Natural killer cell (primary cell): ENCODE data around the gene ATP13A5. TPM values are rescaled to one million over a fixed set of nuclear protein-coding genes. Genes with fewer than 3 reads are reported as not detected.

Experiments used
- ATAC-seq, 3 donors: fragments of 150-1000 bp in 2 of 3; fragments of 200-7000 bp in 1 of 3; cut with Tn5 transposase; 1 replicate in 1 of 3; 2 replicates in 2 of 3; pipeline ENCODE4 v1.10.0; 2021; ENCODE audit warnings: mild to moderate bottlenecking in 2 of 3, moderate library complexity in 2 of 3
- DNase-seq, 2 donors: peaks; one replicate each; pipeline versions ENCODE4 v3.0.0 to v3.0.0-alpha.2; 2013 to 2021; ENCODE audit warnings: mixed read lengths in 1 of 2
- H3K27ac ChIP-seq: one replicate; pipeline ENCODE4 v1.5.1; 2013; ENCODE audit warnings: mild to moderate bottlenecking, low read length
- H3K27me3 ChIP-seq: one replicate; pipeline ENCODE4 v1.6.1; 2013; ENCODE audit warnings: low read length; ENCODE audit not compliant: control insufficient read depth, insufficient read depth
- H3K36me3 ChIP-seq: one replicate; pipeline ENCODE4 v1.6.1; 2013; ENCODE audit warnings: low read length; ENCODE audit not compliant: control insufficient read depth, insufficient read depth
- H3K4me1 ChIP-seq: one replicate; pipeline ENCODE4 v1.6.1; 2013; ENCODE audit warnings: low read length; ENCODE audit not compliant: control insufficient read depth, insufficient read depth
- H3K4me3 ChIP-seq: one replicate; pipeline ENCODE4 v1.5.1; 2013; ENCODE audit warnings: low read length
- H3K9me3 ChIP-seq: one replicate; pipeline ENCODE4 v1.6.1; 2013; ENCODE audit warnings: low read length; ENCODE audit not compliant: control insufficient read depth, insufficient read depth
- H3K27ac Mint-ChIP-seq, 2 donors: one replicate each; pipeline ENCODE4 v1.8.0; 2022; ENCODE audit warnings: mild to moderate bottlenecking in 2 of 2, mixed read lengths in 2 of 2, moderate library complexity in 1 of 2
- H3K27me3 Mint-ChIP-seq, 2 donors: one replicate each; pipeline ENCODE4 v1.8.0; 2022; ENCODE audit warnings: low read depth in 2 of 2, mixed read lengths in 2 of 2
- H3K36me3 Mint-ChIP-seq: one replicate; pipeline ENCODE4 v1.8.0; 2022; ENCODE audit warnings: mixed read lengths
- H3K4me1 Mint-ChIP-seq, 2 donors: one replicate each; pipeline ENCODE4 v1.8.0; 2022; ENCODE audit warnings: mixed read lengths in 2 of 2
- H3K4me3 Mint-ChIP-seq: one replicate; pipeline ENCODE4 v1.8.0; 2022; ENCODE audit warnings: mild to moderate bottlenecking, moderate library complexity, mixed read lengths
- H3K9me3 Mint-ChIP-seq, 2 donors: one replicate each; pipeline ENCODE4 v1.8.0; 2022; ENCODE audit warnings: mixed read lengths in 2 of 2
- WGBS: methylation state at CpG from one replicate; pipeline ENCODE4 v1.1.7; 2013; ENCODE audit warnings: missing lambda C conversion rate; ENCODE audit not compliant: insufficient coverage; 5-methylcytosine and 5-hydroxymethylcytosine counted together
- intact Hi-C: fragments of 100-400 bp; cut with micrococcal nuclease; formaldehyde crosslinking; loops from one replicate; pipeline ENCODE4 v1.14.2; 2022
- total RNA-seq, 4 donors: library from RNA; stranded (reverse); fragments of 120-200 nt in 1 of 4; gene quantifications; one replicate each; pipeline versions ENCODE4 v1.2.3 to v1.2.4, GENCODE V29; 2013 to 2022
- TF ChIP-seq, protein P1 (sequence below): fragments of 200-600 bp; IDR thresholded peaks from one replicate; pipeline ENCODE4 v1.8.0; 2022; ENCODE audit warnings: antibody characterized with exemption

The ATP13A5 gene
- total RNA-seq, 3 donors from 2014 or later (not counting 1 experiment from before 2014, with no cell fraction given): not detected

DNA sequence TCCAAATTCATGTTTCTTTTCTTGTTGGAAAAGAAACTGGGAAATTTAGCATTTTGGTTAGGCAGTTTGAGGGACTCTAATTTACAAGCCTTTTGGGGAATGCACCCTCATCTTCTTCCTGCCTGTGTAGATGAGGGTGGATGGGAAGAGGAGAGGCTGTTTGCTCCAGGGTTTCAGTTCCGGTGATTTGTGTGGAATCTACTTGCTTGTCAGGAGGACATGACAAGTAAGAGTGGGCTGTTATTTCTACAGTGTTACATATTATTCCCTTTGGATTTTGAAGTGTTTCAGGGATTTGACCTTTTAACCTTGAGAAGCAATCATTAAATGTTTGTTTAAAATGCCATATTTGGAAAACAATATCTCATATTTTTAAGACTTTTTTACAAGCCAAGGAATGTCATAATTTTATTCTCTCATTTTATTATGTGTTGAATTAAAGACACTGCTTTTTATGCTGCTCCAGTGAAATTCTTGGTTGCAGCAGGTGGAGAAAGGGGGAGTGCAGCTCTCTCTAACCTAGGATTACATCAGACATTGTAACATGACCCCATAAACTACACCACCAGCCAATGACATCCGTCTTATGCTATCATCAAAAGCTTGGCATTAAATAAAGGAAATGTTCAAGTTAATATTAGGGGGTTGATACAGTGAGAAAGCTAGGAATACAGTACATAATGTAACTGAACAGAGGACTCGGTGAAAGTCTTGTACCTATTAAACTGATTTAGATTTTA is 107.3 kb downstream of the ATP13A5 start:
- intact Hi-C loops: no loop called here
- Mint-ChIP-seq H3K9me3 (peaks cover 0 to 3% of the 10 kb centered on the region in 2 donors), H3K4me1 (no peaks in the 10 kb centered on the region), H3K4me3 (no peak overlapping the region), H3K27ac (no peak overlapping the region), H3K27me3 (no peaks in the 10 kb centered on the region), H3K36me3 (no peaks in the 10 kb centered on the region)
- Histone ChIP-seq H3K4me3 (no peak overlapping the region), H3K4me1 (no peaks in the 10 kb centered on the region), H3K9me3 (no peaks in the 10 kb centered on the region), H3K36me3 (no peaks in the 10 kb centered on the region), H3K27ac (no peak overlapping the region), H3K27me3 (no peaks in the 10 kb centered on the region)
- TF ChIP-seq, protein P1, sequence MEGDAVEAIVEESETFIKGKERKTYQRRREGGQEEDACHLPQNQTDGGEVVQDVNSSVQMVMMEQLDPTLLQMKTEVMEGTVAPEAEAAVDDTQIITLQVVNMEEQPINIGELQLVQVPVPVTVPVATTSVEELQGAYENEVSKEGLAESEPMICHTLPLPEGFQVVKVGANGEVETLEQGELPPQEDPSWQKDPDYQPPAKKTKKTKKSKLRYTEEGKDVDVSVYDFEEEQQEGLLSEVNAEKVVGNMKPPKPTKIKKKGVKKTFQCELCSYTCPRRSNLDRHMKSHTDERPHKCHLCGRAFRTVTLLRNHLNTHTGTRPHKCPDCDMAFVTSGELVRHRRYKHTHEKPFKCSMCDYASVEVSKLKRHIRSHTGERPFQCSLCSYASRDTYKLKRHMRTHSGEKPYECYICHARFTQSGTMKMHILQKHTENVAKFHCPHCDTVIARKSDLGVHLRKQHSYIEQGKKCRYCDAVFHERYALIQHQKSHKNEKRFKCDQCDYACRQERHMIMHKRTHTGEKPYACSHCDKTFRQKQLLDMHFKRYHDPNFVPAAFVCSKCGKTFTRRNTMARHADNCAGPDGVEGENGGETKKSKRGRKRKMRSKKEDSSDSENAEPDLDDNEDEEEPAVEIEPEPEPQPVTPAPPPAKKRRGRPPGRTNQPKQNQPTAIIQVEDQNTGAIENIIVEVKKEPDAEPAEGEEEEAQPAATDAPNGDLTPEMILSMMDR: no peak
- ATAC-seq: no peak
- no peak for DNase-seq
- 94% methylated on average over 1 of the region's 3 CpGs for WGBS

DNA sequence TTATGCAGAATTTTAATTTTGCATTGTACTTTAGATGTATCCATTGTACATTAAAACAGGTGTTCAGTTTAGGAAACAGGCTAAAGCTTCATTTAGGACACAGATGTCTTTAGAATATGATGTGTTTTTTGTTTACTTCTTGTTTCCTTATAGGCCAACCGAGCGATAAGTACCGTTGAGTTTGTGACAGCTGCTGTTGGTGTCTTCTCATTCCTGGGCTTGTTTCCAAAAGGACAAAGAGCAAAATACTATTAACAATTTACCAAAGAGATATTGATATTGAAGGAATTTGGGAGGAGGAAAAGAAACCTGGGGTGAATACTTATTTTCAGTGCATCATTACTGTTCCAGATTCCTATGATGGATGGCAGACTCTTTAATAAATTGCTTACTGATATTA is 108.1 kb downstream of the ATP13A5 start:
- Mint-ChIP-seq H3K9me3 (peaks cover 0 to 3% of the 10 kb centered on the region in 2 donors), H3K27me3 (no peaks in the 10 kb centered on the region), H3K4me1 (no peaks in the 10 kb centered on the region), H3K4me3 (no peak overlapping the region), H3K27ac (no peak overlapping the region), H3K36me3 (no peaks in the 10 kb centered on the region)
- Histone ChIP-seq H3K4me3 (no peak overlapping the region), H3K27me3 (no peaks in the 10 kb centered on the region), H3K36me3 (no peaks in the 10 kb centered on the region), H3K4me1 (no peaks in the 10 kb centered on the region), H3K27ac (no peak overlapping the region), H3K9me3 (no peaks in the 10 kb centered on the region)
- no peak for ATAC-seq
- WGBS: 100% methylated on average over 3 of the region's 3 CpGs
- DNase-seq: no peak
- intact Hi-C loops: no loop called here
- TF ChIP-seq, protein P1: no peak

DNA sequence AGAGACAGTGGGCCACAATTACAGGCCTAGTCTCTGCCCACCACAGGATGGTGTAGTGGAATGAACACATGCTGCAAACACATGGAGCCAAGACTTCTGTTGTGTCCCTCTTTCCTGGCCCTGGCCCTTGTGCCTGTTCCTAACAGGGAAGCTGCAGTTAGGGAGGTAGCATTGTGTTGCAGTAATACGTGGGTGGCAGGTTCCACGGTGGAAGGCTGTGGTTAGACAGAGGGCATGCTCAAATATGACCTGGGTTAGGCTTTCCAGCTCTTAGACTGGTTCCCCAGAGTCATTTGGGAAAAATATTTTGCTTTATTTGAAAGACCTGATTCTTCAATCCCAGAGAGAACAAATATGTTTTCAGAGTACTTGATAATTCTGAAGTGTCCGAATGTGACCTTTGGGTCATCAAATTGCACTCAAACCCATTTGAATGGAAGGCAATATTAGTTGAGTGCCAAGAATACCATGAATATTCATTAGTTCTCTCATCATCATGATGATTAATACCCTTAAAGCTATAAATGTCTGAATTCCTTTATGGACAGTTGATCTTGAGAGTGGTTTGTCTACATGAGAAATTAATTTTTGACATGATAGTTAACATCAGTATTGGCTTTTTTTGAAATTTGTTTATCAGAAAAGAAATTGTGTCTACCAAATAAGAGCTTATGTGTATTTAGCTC is 109.1 kb downstream of the ATP13A5 start:
- WGBS: 76% methylated on average over 3 of the region's 3 CpGs
- Mint-ChIP-seq H3K4me1 (no peaks in the 10 kb centered on the region), H3K27ac (no peak overlapping the region), H3K36me3 (no peaks in the 10 kb centered on the region), H3K27me3 (no peaks in the 10 kb centered on the region), H3K4me3 (no peak overlapping the region), H3K9me3 (peaks cover 0 to 3% of the 10 kb centered on the region in 2 donors)
- H3K9me3 ChIP-seq: no peaks in the 10 kb centered on the region
- intact Hi-C loops: no loop called here
- DNase-seq (no peak), ATAC-seq (no peak)
- no peaks in the 10 kb centered on the region for H3K27me3 ChIP-seq
- H3K36me3 ChIP-seq: no peaks in the 10 kb centered on the region
- H3K4me3 ChIP-seq: no peak overlapping the region
- H3K4me1 ChIP-seq: no peaks in the 10 kb centered on the region
- TF ChIP-seq, protein P1: no peak
- H3K27ac ChIP-seq: no peak overlapping the region
